Frontal cortex (tissue), 4 donors: Measurements from ENCODE around the gene MMP23B. TPM values are rescaled to one million over a fixed set of nuclear protein-coding genes. Genes with fewer than 3 reads are reported as not detected.
A peak's percentile ranks its signal among the peaks of the same experiment; 100 is the strongest.

Experiments
- DNase-seq, 2 donors: peaks; one replicate each; pipeline ENCODE4 v3.0.0; 2012; ENCODE audit warnings: low spot score in 2 of 2
- FAIRE-seq: peaks from 2 replicates; lab custom pipeline; 2012; peaks lifted over from hg19 to GRCh38; lab: Jason Lieb, UNC
- total RNA-seq: library from RNA; depleted of rRNA; stranded (reverse); fragments of >200 nt; gene quantifications from one replicate; pipeline ENCODE4 v1.2.3, GENCODE V29; 2014
- donor health status: control.
- donor health status: control.
- donor health status: control.

Gene MMP23B
- total RNA-seq, 1 donor from 2014 or later = 0.82 TPM

GRCh38 chr1:1601564-1602303, 30.2 kb upstream of the MMP23B start:
- FAIRE-seq (no peak), DNase-seq (no peak)

- DNase-seq (no peak), FAIRE-seq (no peak)
These were observed 29.5 kb upstream of the MMP23B start for GRCh38 chr1:1602304-1602967.

- DNase-seq (no peak), FAIRE-seq (no peak)
These were observed 28.9 kb upstream of the MMP23B start for GRCh38 chr1:1602968-1603506.

- FAIRE-seq = no peak
- no peak for DNase-seq
These were observed 28.2 kb upstream of the MMP23B start for GRCh38 chr1:1603671-1604373.

GRCh38 chr1:1604374-1605033, 27.5 kb upstream of the MMP23B start:
- FAIRE-seq (no peak), DNase-seq (no peak)

GRCh38 chr1:1605034-1605591, 26.9 kb upstream of the MMP23B start:
- DNase-seq (no peak), FAIRE-seq (no peak)

- DNase-seq = no peak
- no peak for FAIRE-seq
These were observed 26.2 kb upstream of the MMP23B start for GRCh38 chr1:1605724-1606123.

- DNase-seq (no peak), FAIRE-seq (no peak)
These were observed 25.7 kb upstream of the MMP23B start for GRCh38 chr1:1606232-1606631.

GRCh38 chr1:1609822-1610485, 22.0 kb upstream of the MMP23B start:
- FAIRE-seq (no peak), DNase-seq (no peak)

GRCh38 chr1:1610796-1611195, 21.2 kb upstream of the MMP23B start:
- DNase-seq (no peak), FAIRE-seq (no peak)

GRCh38 chr1:1612104-1612400, 19.9 kb upstream of the MMP23B start:
- FAIRE-seq = no peak
- no peak for DNase-seq

- FAIRE-seq (no peak), DNase-seq (no peak)
These were observed 18.4 kb upstream of the MMP23B start for GRCh38 chr1:1613509-1614082.

GRCh38 chr1:1614204-1614953, 17.6 kb upstream of the MMP23B start:
- FAIRE-seq (no peak), DNase-seq (no peak)

GRCh38 chr1:1614954-1615255, 17.1 kb upstream of the MMP23B start:
- no peak for DNase-seq

GRCh38 chr1:1615256-1616044, 16.5 kb upstream of the MMP23B start, which contains the start of gene MIB2:
Gene MIB2 (plus strand): TSS chr1:1615500. CDS start chr1:1623453, 7,953 bp downstream.
- peak; percentile 100 for DNase-seq
- FAIRE-seq = no peak

More at GRCh38 chr1:1614954-1615255, 17.1 kb upstream of the MMP23B start:
- FAIRE-seq = no peak

GRCh38 chr1:1616045-1616790, 15.8 kb upstream of the MMP23B start:
- FAIRE-seq (no peak), DNase-seq (peak; percentile 76 to 80)

GRCh38 chr1:1616838-1617237, 15.1 kb upstream of the MMP23B start:
- FAIRE-seq (no peak), DNase-seq (no peak)
